ENCODE data around the gene TNS4.
A peak's percentile ranks its signal among the peaks of the same experiment; 100 is the strongest.

TNS4 gene

GRCh38 chr17:40443196-40443987 is 58.0 kb downstream of the TNS4 start, which contains the start of gene IGFBP4:
Gene IGFBP4, plus strand, starts transcription at chr17:40443450. Its CDS starts 286 bp downstream, at chr17:40443736.
- no peak for TF ChIP-seq CREB1 (IDR thresholded peaks at IDR 0.05; ENCODE audit: low read depth)
- TF ChIP-seq TCF12 (IDR thresholded peaks at IDR 0.05; ENCODE audit: low read depth): no peak
- TF ChIP-seq EP300 (IDR thresholded peaks at IDR 0.05; ENCODE audit: borderline replicate concordance): no peak
- no peak for TF ChIP-seq ZBTB7A (IDR thresholded peaks at IDR 0.05; ENCODE audit: low read depth)
- peak; percentile 56 for TF ChIP-seq NFIC (IDR thresholded peaks at IDR 0.05)
- TF ChIP-seq USF1 (IDR thresholded peaks at IDR 0.05): no peak
- TF ChIP-seq YY1 (IDR thresholded peaks at IDR 0.05; ENCODE audit: low read depth): peak; percentile 27; the same call in 1 of the 2 replicates
- no peak for TF ChIP-seq REST (IDR thresholded peaks at IDR 0.05; ENCODE audit: low read depth)
- peak; percentile 36; the same call in 1 of the 2 replicates for TF ChIP-seq CEBPB (IDR thresholded peaks at IDR 0.05)
- TF ChIP-seq MAX (IDR thresholded peaks at IDR 0.05): peak; percentile 92
- TF ChIP-seq TAF1 (IDR thresholded peaks at IDR 0.05; ENCODE audit: low read depth): no peak
- no peak for TF ChIP-seq EGR1 (IDR thresholded peaks at IDR 0.05)
- peak; percentile 36; the same call in 1 of the 2 replicates for TF ChIP-seq RAD21 (IDR thresholded peaks at IDR 0.05; ENCODE audit: low read depth)
- 0 out of 2 replicates have a peak, but pooled peaks have one; percentile 5 for TF ChIP-seq TEAD4 (IDR thresholded peaks at IDR 0.05)
- TF ChIP-seq FOXM1 (IDR thresholded peaks at IDR 0.05; ENCODE audit: borderline replicate concordance, low read depth): no peak

- TF ChIP-seq YY1 (IDR thresholded peaks at IDR 0.05; ENCODE audit: low read depth) (no peak), MAX (IDR thresholded peaks at IDR 0.05) (no peak), REST (IDR thresholded peaks at IDR 0.05; ENCODE audit: low read depth) (no peak)
Observed at GRCh38 chr17:40442392-40443195, 58.8 kb downstream of the TNS4 start.

GRCh38 chr17:40440166-40440565 is 61.3 kb downstream of the TNS4 start:
- TF ChIP-seq CREB1 (IDR thresholded peaks at IDR 0.05; ENCODE audit: low read depth) (no peak), FOXM1 (IDR thresholded peaks at IDR 0.05; ENCODE audit: borderline replicate concordance, low read depth) (no peak), REST (IDR thresholded peaks at IDR 0.05; ENCODE audit: low read depth) (no peak), CEBPB (IDR thresholded peaks at IDR 0.05) (no peak), EP300 (IDR thresholded peaks at IDR 0.05; ENCODE audit: borderline replicate concordance) (no peak), YY1 (IDR thresholded peaks at IDR 0.05; ENCODE audit: low read depth) (no peak), NFIC (IDR thresholded peaks at IDR 0.05) (no peak), USF1 (IDR thresholded peaks at IDR 0.05) (no peak), TEAD4 (IDR thresholded peaks at IDR 0.05) (no peak), ZBTB7A (IDR thresholded peaks at IDR 0.05; ENCODE audit: low read depth) (no peak), TCF12 (IDR thresholded peaks at IDR 0.05; ENCODE audit: low read depth) (no peak), RAD21 (IDR thresholded peaks at IDR 0.05; ENCODE audit: low read depth) (no peak), EGR1 (IDR thresholded peaks at IDR 0.05) (no peak)
